SK-N-MC (cell line): Measurements from ENCODE around the gene DRAM1.

Experiments used
- EZH2 ChIP-seq: fragments of 200-600 bp; sonication (generic); IDR thresholded peaks from one replicate; pipeline ENCODE4 v1.6.1; 2017; ENCODE audit warnings: antibody characterized with exemption
- FOXP2 ChIP-seq: optimal IDR thresholded peaks from 2 replicates; pipeline ENCODE3; 2011; ENCODE audit warnings: mild to moderate bottlenecking, moderate library complexity; ENCODE audit not compliant: insufficient read depth; ENCODE audit errors: extremely low read length, control extremely low read depth
- POLR2AphosphoS5 ChIP-seq: IDR thresholded peaks from 2 replicates; pipeline ENCODE4 v1.6.1; 2012; ENCODE audit warnings: mild to moderate bottlenecking, low read depth, low read length, borderline replicate concordance

DNA sequence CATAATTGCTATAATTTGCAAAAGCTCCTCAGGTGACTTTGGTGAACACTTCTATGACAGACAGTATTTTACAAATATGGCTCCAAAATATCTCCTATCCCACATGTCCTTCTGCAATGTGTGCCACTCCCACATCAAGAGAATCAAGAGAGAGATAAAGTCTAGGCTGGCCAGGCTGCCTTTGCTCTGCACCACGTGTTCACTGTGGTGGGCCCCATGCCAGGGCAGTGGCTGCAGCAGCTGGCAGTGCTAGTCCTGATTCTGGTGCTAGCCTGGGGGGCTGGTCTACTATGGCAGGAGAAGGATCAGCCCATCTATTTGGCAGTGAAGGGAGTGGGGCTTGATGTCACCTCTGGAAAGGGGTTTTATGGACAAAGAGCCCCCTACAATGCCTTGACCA lies 86.3 kb downstream of the DRAM1 start:
- TF ChIP-seq EZH2 (no peak), POLR2AphosphoS5 (no peak), FOXP2 (no peak)
